Testis (tissue), 3 donors: ENCODE measurements around the gene GALNT14. TPM values are rescaled to one million over a fixed set of nuclear protein-coding genes. Genes with fewer than 3 reads are reported as not detected.

Experiments
- DNase-seq: peaks from one replicate; pipeline ENCODE4 v3.0.0-alpha.2; 2019
- H3K27ac ChIP-seq, 2 donors: fragments of 200-600 bp; sonication (generic); one replicate each; pipeline ENCODE4 v1.5.1; 2019
- H3K27me3 ChIP-seq: fragments of 200-600 bp; sonication (generic); one replicate; pipeline ENCODE4 v1.5.1; 2019
- H3K36me3 ChIP-seq: fragments of 200-600 bp; sonication (generic); one replicate; pipeline ENCODE4 v1.5.1; 2017; ENCODE audit warnings: low read depth; ENCODE audit errors: missing control alignments
- H3K4me1 ChIP-seq: fragments of 200-600 bp; sonication (generic); one replicate; pipeline ENCODE4 v1.5.1; 2019
- H3K4me3 ChIP-seq, 2 donors: fragments of 200-600 bp; sonication (generic); one replicate each; pipeline ENCODE4 v1.5.1; 2017 to 2019
- H3K9me3 ChIP-seq: fragments of 200-600 bp; sonication (generic); one replicate; pipeline ENCODE4 v1.5.1; 2017
- POLR2A ChIP-seq: fragments of 450-650 bp; IDR thresholded peaks from one replicate; pipeline ENCODE4 v1.6.1; 2017; ENCODE audit warnings: antibody characterized with exemption, mild to moderate bottlenecking, moderate library complexity
- WGBS, 2 donors: methylation state at CpG; one replicate each; pipeline ENCODE4 v1.1.5; 2018; 5-methylcytosine and 5-hydroxymethylcytosine counted together
- intact Hi-C: fragments of 100-400 bp; cut with DNase I; formaldehyde crosslinking; loops from one replicate; pipeline ENCODE4 v1.15.1; 2023; ENCODE audit warnings: low total_unique reads
- polyA plus RNA-seq: library from polyadenylated mRNA; stranded (reverse); fragments of 350-450 nt; fragmentation: Illumina TruSeq; extraction: RNeasy Lipid Tissue Mini Kit (QIAGEN cat#74804); gene quantifications from one replicate; pipeline ENCODE4 v1.2.3, GENCODE V29; 2014; ENCODE audit warnings: low read depth, low replicate concordance; ENCODE audit not compliant: insufficient read depth
- total RNA-seq, 2 donors: library from RNA; depleted of rRNA; stranded (reverse); fragments of >200 nt; gene quantifications; one replicate each; pipeline ENCODE4 v1.2.3, GENCODE V29; 2016
- TF ChIP-seq, protein P1 (sequence below), 3 experiments: fragments of 450-650 bp in 2 of 3; fragments of 200-600 bp in 1 of 3; sonication (generic) in 1 of 3; IDR thresholded peaks; one replicate each; pipeline ENCODE4 v1.5.1; 2016 to 2019; ENCODE audit warnings: antibody characterized with exemption in 3 of 3, mild to moderate bottlenecking in 2 of 3, moderate library complexity in 1 of 3

GALNT14 gene
- total and polyA plus RNA-seq, 3 donors from 2014 or later, result 6.9 to 31.5 (median 11.6) TPM

GRCh38 chr2:31124904-31125303 lies 13.3 kb downstream of the GALNT14 start:
- 94 to 99% methylated on average over 4 of the region's 4 CpGs for WGBS, 2 donors
- no peak for DNase-seq
- H3K27me3 ChIP-seq, result no peaks in the 10 kb centered on the region

DNA sequence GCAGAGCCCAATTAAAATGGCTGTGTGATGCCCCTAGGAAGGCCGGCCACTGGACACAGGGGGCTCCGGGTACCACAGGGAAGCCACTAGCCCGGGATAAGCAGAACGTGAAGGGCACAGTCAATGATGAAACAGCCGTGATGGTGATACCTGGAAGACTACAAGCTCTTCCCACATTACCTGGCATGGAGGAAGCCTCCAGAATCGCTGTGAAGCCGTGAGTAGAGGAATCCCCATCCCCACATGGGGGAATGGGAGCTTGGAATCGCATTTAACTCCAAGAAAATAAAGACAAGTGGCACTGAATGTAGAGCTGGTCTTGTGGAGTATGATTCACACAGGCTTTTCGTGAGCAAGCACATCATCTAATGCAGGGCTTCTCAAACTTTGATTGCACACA lies 16.1 kb downstream of the GALNT14 start:
- Histone ChIP-seq H3K27me3 (no peaks in the 10 kb centered on the region), H3K36me3 (no peaks in the 10 kb centered on the region), H3K4me1 (no peaks in the 10 kb centered on the region), H3K4me3 (no peak overlapping the region), H3K9me3 (no peaks in the 10 kb centered on the region), H3K27ac (no peak overlapping the region)
- TF ChIP-seq POLR2A, result no peak
- TF ChIP-seq, protein P1, sequence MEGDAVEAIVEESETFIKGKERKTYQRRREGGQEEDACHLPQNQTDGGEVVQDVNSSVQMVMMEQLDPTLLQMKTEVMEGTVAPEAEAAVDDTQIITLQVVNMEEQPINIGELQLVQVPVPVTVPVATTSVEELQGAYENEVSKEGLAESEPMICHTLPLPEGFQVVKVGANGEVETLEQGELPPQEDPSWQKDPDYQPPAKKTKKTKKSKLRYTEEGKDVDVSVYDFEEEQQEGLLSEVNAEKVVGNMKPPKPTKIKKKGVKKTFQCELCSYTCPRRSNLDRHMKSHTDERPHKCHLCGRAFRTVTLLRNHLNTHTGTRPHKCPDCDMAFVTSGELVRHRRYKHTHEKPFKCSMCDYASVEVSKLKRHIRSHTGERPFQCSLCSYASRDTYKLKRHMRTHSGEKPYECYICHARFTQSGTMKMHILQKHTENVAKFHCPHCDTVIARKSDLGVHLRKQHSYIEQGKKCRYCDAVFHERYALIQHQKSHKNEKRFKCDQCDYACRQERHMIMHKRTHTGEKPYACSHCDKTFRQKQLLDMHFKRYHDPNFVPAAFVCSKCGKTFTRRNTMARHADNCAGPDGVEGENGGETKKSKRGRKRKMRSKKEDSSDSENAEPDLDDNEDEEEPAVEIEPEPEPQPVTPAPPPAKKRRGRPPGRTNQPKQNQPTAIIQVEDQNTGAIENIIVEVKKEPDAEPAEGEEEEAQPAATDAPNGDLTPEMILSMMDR (IDR thresholded peaks at IDR 0.05), result no peak
- WGBS, 2 donors, result 96 to 97% methylated on average over 9 of the region's 9 CpGs
- DNase-seq, result no peak
- intact Hi-C loops, result no loop called here

More at GRCh38 chr2:31124904-31125303, 13.3 kb downstream of the GALNT14 start:
- Histone ChIP-seq H3K27ac (no peak overlapping the region), H3K9me3 (no peaks in the 10 kb centered on the region), H3K4me3 (no peak overlapping the region), H3K4me1 (no peaks in the 10 kb centered on the region), H3K36me3 (no peaks in the 10 kb centered on the region)
- TF ChIP-seq, protein P1 (IDR thresholded peaks at IDR 0.05), result no peak
- no peak for TF ChIP-seq POLR2A
- intact Hi-C loops, result no loop called here

- Histone ChIP-seq H3K36me3 (no peaks in the 10 kb centered on the region), H3K4me3 (no peak overlapping the region), H3K27ac (no peak overlapping the region), H3K27me3 (no peaks in the 10 kb centered on the region), H3K9me3 (no peaks in the 10 kb centered on the region), H3K4me1 (no peaks in the 10 kb centered on the region)
- TF ChIP-seq, protein P1 (IDR thresholded peaks at IDR 0.05), result no peak
- no peak for TF ChIP-seq POLR2A
- intact Hi-C loops, result no loop called here
- no peak for DNase-seq
Measured at GRCh38 chr2:31113765-31114164, 24.5 kb downstream of the GALNT14 start.

DNA sequence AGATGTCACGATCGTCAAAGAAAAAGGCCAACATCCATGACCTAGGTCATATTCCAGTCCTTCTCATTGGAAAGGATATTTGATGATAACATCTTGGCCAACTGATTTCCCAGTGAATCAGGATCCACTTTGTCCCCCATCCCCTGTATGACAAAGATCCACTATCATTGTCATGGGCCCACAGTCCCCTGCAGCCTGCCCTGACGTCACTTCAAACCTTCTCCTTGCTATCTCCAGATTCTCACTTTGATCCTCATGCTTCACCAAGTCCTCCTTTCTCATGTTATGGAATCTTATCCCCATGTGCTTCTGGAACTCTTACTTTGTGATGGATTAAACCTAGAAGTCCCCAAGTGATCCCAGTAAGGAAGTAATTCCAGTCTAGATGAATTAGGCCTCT lies 25.7 kb downstream of the GALNT14 start:
- intact Hi-C loops, result no loop called here

GRCh38 chr2:31110998-31111397 lies 27.2 kb downstream of the GALNT14 start:
- TF ChIP-seq POLR2A, result no peak
- TF ChIP-seq, protein P1 (IDR thresholded peaks at IDR 0.05), result no peak
- H3K9me3 ChIP-seq, result no peaks in the 10 kb centered on the region
- no peaks in the 10 kb centered on the region for H3K27me3 ChIP-seq
- H3K27ac ChIP-seq, result no peak overlapping the region
- intact Hi-C loops, result no loop called here
- no peak overlapping the region for H3K4me3 ChIP-seq
- WGBS, 2 donors, result 90 to 91% methylated on average over 3 of the region's 3 CpGs
- no peak for DNase-seq
- H3K4me1 ChIP-seq, result no peaks in the 10 kb centered on the region
- H3K36me3 ChIP-seq, result no peaks in the 10 kb centered on the region

More for the DNA sequence above, 25.7 kb downstream of the GALNT14 start:
- Histone ChIP-seq H3K36me3 (no peaks in the 10 kb centered on the region), H3K27ac (no peak overlapping the region), H3K4me1 (no peaks in the 10 kb centered on the region), H3K27me3 (no peaks in the 10 kb centered on the region), H3K9me3 (no peaks in the 10 kb centered on the region), H3K4me3 (no peak overlapping the region)
- 94 to 98% methylated on average over 3 of the region's 3 CpGs for WGBS, 2 donors
- TF ChIP-seq, protein P1 (IDR thresholded peaks at IDR 0.05), result no peak
- TF ChIP-seq POLR2A, result no peak
- no peak for DNase-seq
